H1 (cell line): ENCODE data around the gene SPOCK1. TPM values are rescaled to one million over a fixed set of nuclear protein-coding genes. Genes with fewer than 3 reads are reported as not detected.

Experiments used
- CTCF ChIA-PET: fragments of 300-600 bp; sonication (Branson Sonifier 250); formaldehyde crosslinking; loops from one replicate; lab custom pipeline; 2021; ENCODE audit not compliant: partially characterized antibody; lab: Charles Lee
- POLR2A ChIA-PET: fragments of 300-600 bp; sonication (Branson Sonifier 250); formaldehyde crosslinking; loops from one replicate; lab custom pipeline; 2021; ENCODE audit warnings: inconsistent platforms; ENCODE audit not compliant: partially characterized antibody; lab: Charles Lee
- DNase-seq, 2 experiments: peaks; one replicate each; pipeline versions ENCODE4 v3.0.0 to v3.0.0-alpha.2; 2010 to 2022; ENCODE audit warnings: low spot score in 2 of 2, low read depth in 1 of 2, mixed read lengths in 1 of 2
- FAIRE-seq: peaks from 2 replicates; lab custom pipeline; 2011; peaks lifted over from hg19 to GRCh38; lab: Jason Lieb, UNC
- H2AFZ ChIP-seq: 2 replicates; pipeline ENCODE4 v1.8.1; 2012; ENCODE audit warnings: low read length, inconsistent platforms
- H2AK5ac ChIP-seq: 2 replicates; pipeline ENCODE4 v1.6.1; 2013; ENCODE audit warnings: low read depth, low read length
- H2BK120ac ChIP-seq: replicated peaks from 2 replicates; pipeline ENCODE3; 2013; ENCODE audit warnings: low read depth, low read length, inconsistent platforms
- H2BK12ac ChIP-seq: 2 replicates; pipeline ENCODE4 v1.6.1; 2013; ENCODE audit warnings: low read depth, low read length
- H2BK15ac ChIP-seq: 2 replicates; pipeline ENCODE4 v1.6.1; 2013; ENCODE audit warnings: low read length
- H2BK20ac ChIP-seq: 2 replicates; pipeline ENCODE4 v1.6.1; 2013; ENCODE audit warnings: low read length
- H2BK5ac ChIP-seq: 2 replicates; pipeline ENCODE4 v1.6.1; 2013; ENCODE audit warnings: low read depth, low read length
- H3K14ac ChIP-seq: 2 replicates; pipeline ENCODE4 v1.6.1; 2013; ENCODE audit warnings: inconsistent platforms; ENCODE audit not compliant: insufficient read length
- H3K18ac ChIP-seq: 2 replicates; pipeline ENCODE4 v1.6.1; 2013; ENCODE audit warnings: low read length; ENCODE audit errors: extremely low read depth
- H3K23ac ChIP-seq: 2 replicates; pipeline ENCODE4 v1.6.1; 2013; ENCODE audit warnings: inconsistent platforms; ENCODE audit not compliant: insufficient read length
- H3K23me2 ChIP-seq: 2 replicates; pipeline ENCODE4 v1.6.1; 2013; ENCODE audit warnings: low read depth, low read length
- H3K27ac ChIP-seq: 2 replicates; pipeline ENCODE4 v1.6.1; 2011; ENCODE audit warnings: low read depth, low read length, inconsistent platforms
- H3K27me3 ChIP-seq, 4 experiments: replicated peaks in 1 of 4; 1 replicate in 1 of 4; 2 replicates in 3 of 4; pipeline versions ENCODE4 v1.6.1 to v1.8.1; 2011 to 2013; ENCODE audit warnings: low read length in 3 of 4, mild to moderate bottlenecking in 3 of 4, inconsistent platforms in 2 of 4, mixed read lengths in 2 of 4, moderate library complexity in 1 of 4; ENCODE audit not compliant: control insufficient read depth in 3 of 4, insufficient read depth in 3 of 4; ENCODE audit errors: extremely low read depth in 1 of 4
- H3K36me3 ChIP-seq, 4 experiments: 2 replicates each; pipeline versions ENCODE4 v1.6.1 to v1.8.1; 2011 to 2013; ENCODE audit warnings: mild to moderate bottlenecking in 4 of 4, low read length in 3 of 4, moderate library complexity in 2 of 4, control low read depth in 1 of 4, inconsistent platforms in 1 of 4; ENCODE audit not compliant: insufficient read depth in 4 of 4, control insufficient read depth in 2 of 4
- H3K4ac ChIP-seq: replicated peaks from 2 replicates; pipeline ENCODE3; 2013; ENCODE audit warnings: low read length, low read depth, mixed read lengths, inconsistent platforms; ENCODE audit not compliant: insufficient read length
- H3K4me1 ChIP-seq, 4 experiments: replicated peaks in 1 of 4; 1 replicate in 1 of 4; 2 replicates in 3 of 4; pipeline versions ENCODE4 v1.6.1 to v1.8.1; 2011 to 2013; ENCODE audit warnings: low read length in 3 of 4, inconsistent platforms in 2 of 4, mixed read lengths in 1 of 4; ENCODE audit not compliant: insufficient read depth in 4 of 4, control insufficient read depth in 3 of 4
- H3K4me2 ChIP-seq, 2 experiments: 2 replicates each; pipeline versions ENCODE4 v1.6.1 to v1.8.1; 2011 to 2013; ENCODE audit warnings: low read depth in 2 of 2, low read length in 2 of 2, control low read depth in 1 of 2, inconsistent platforms in 1 of 2, mild to moderate bottlenecking in 1 of 2; ENCODE audit not compliant: insufficient read depth in 1 of 2
- H3K4me3 ChIP-seq, 4 experiments: fragments of 200-600, 300-600 bp in 1 of 4; sonication (generic), shearing (Covaris generic), sonication (Bioruptor Twin) in 1 of 4; 2 replicates each; pipeline versions ENCODE4 v1.5.1 to v1.8.1; 2011 to 2016; ENCODE audit warnings: low read length in 4 of 4, low read depth in 3 of 4, control low read depth in 2 of 4, inconsistent platforms in 2 of 4, mild to moderate bottlenecking in 2 of 4, mixed read lengths in 1 of 4, moderate library complexity in 1 of 4; ENCODE audit not compliant: insufficient read depth in 2 of 4; ENCODE audit errors: extremely low read depth in 1 of 4
- H3K56ac ChIP-seq: replicated peaks from 2 replicates; pipeline ENCODE3; 2013; ENCODE audit warnings: low read depth, mild to moderate bottlenecking, mixed read lengths, low read length, inconsistent platforms; ENCODE audit not compliant: insufficient read length
- H3K79me1 ChIP-seq: 2 replicates; pipeline ENCODE4 v1.6.1; 2013; ENCODE audit warnings: low read depth, low read length, control low read depth
- H3K79me2 ChIP-seq, 2 experiments: 2 replicates each; pipeline versions ENCODE4 v1.6.1 to v1.8.1; 2012 to 2013; ENCODE audit warnings: low read length in 2 of 2, mild to moderate bottlenecking in 2 of 2, inconsistent platforms in 1 of 2; ENCODE audit not compliant: insufficient read depth in 2 of 2, control insufficient read depth in 1 of 2
- H3K9ac ChIP-seq, 4 experiments: replicated peaks in 1 of 4; 1 replicate in 1 of 4; 2 replicates in 3 of 4; pipeline versions ENCODE4 v1.6.1 to v1.8.1; 2011 to 2013; ENCODE audit warnings: low read depth in 3 of 4, low read length in 3 of 4, control low read depth in 2 of 4, mild to moderate bottlenecking in 2 of 4, moderate library complexity in 2 of 4, inconsistent platforms in 1 of 4; ENCODE audit errors: extremely low read depth in 1 of 4
- H3K9me3 ChIP-seq, 2 experiments: 2 replicates each; pipeline versions ENCODE4 v1.6.1 to v1.8.1; 2012 to 2013; ENCODE audit warnings: mild to moderate bottlenecking in 2 of 2, moderate library complexity in 2 of 2, control low read depth in 1 of 2, inconsistent platforms in 1 of 2, low read depth in 1 of 2, low read length in 1 of 2, mixed read lengths in 1 of 2; ENCODE audit not compliant: insufficient read depth in 2 of 2
- H4K20me1 ChIP-seq, 2 experiments: replicated peaks in 1 of 2; 2 replicates each; pipeline versions ENCODE3 to v1.8.1; 2011 to 2013; ENCODE audit warnings: inconsistent platforms in 2 of 2, low read length in 2 of 2, mild to moderate bottlenecking in 1 of 2; ENCODE audit not compliant: insufficient read depth in 2 of 2, control insufficient read depth in 1 of 2
- H4K5ac ChIP-seq: 2 replicates; pipeline ENCODE4 v1.6.1; 2013; ENCODE audit warnings: low read length, low read depth, mixed read lengths, inconsistent platforms; ENCODE audit not compliant: insufficient read length
- H4K8ac ChIP-seq: 2 replicates; pipeline ENCODE4 v1.8.0; 2013; ENCODE audit warnings: mild to moderate bottlenecking, moderate library complexity, low read length, inconsistent platforms; ENCODE audit not compliant: insufficient read depth; ENCODE audit errors: extremely low read depth
- H4K91ac ChIP-seq: replicated peaks from 2 replicates; pipeline ENCODE3; 2013; ENCODE audit warnings: low read length, mixed read lengths, inconsistent platforms; ENCODE audit not compliant: insufficient read length
- CEBPB ChIP-seq: IDR thresholded peaks from 2 replicates; pipeline ENCODE4 v1.6.1; 2012; ENCODE audit warnings: low read depth, low read length
- EZH2 ChIP-seq: fragments of 200-600 bp; sonication (generic); IDR thresholded peaks from 2 replicates; pipeline ENCODE4 v1.7.1; 2012; ENCODE audit warnings: low read depth, mild to moderate bottlenecking, moderate library complexity, low read length, inconsistent platforms; ENCODE audit not compliant: severe bottlenecking
- JUND ChIP-seq: IDR thresholded peaks from 2 replicates; pipeline ENCODE4 v1.6.1; 2011; ENCODE audit warnings: mild to moderate bottlenecking, improper control_type of control experiment, low read length
- MAFK ChIP-seq: IDR thresholded peaks from 2 replicates; pipeline ENCODE4 v1.6.1; 2012; ENCODE audit warnings: low read depth, mild to moderate bottlenecking, improper control_type of control experiment, low read length
- NANOG ChIP-seq: IDR thresholded peaks from 2 replicates; pipeline ENCODE4 v1.6.1; 2011; ENCODE audit warnings: low read length, low read depth, mild to moderate bottlenecking, inconsistent platforms; ENCODE audit not compliant: insufficient read depth, poor library complexity, severe bottlenecking
- POLR2AphosphoS5 ChIP-seq: IDR thresholded peaks from 2 replicates; pipeline ENCODE4 v1.6.1; 2011; ENCODE audit warnings: low read depth, low read length
- RFX5 ChIP-seq: IDR thresholded peaks from 2 replicates; pipeline ENCODE4 v1.6.1; 2011; ENCODE audit warnings: low read depth, low read length, improper control_type of control experiment, borderline replicate concordance
- SIX5 ChIP-seq: IDR thresholded peaks from 2 replicates; pipeline ENCODE4 v1.6.1; 2011; ENCODE audit warnings: mild to moderate bottlenecking, low read depth, low read length
- SP1 ChIP-seq: IDR thresholded peaks from 2 replicates; pipeline ENCODE4 v1.6.1; 2011; ENCODE audit warnings: low read depth, low read length
- TAF1 ChIP-seq: IDR thresholded peaks from 2 replicates; pipeline ENCODE4 v1.6.1; 2011; ENCODE audit warnings: mild to moderate bottlenecking, low read depth, low read length
- WGBS, 2 experiments: shearing (Covaris generic) in 1 of 2; methylation state at CpG; one replicate each; pipeline versions ENCODE4 v1.1.6 to v1.1.7; 2013 to 2015; ENCODE audit warnings: low lambda C conversion rate in 2 of 2, mixed read lengths in 2 of 2, inconsistent platforms in 1 of 2, low coverage in 1 of 2, missing lambda C conversion rate in 1 of 2; ENCODE audit not compliant: insufficient replicate concordance in 2 of 2, insufficient coverage in 1 of 2, insufficient read length in 1 of 2; ENCODE audit errors: extremely low coverage in 1 of 2, missing lambda C conversion rate in 1 of 2; 5-methylcytosine and 5-hydroxymethylcytosine counted together
- polyA plus RNA-seq, 7 experiments: library from polyadenylated mRNA; depleted of rRNA in 3 of 7; stranded (reverse) in 5 of 7; unstranded in 2 of 7; fragments of >200 nt in 5 of 7; fragments of 200-250 nt in 2 of 7; gene quantifications; 1 replicate in 5 of 7; 2 replicates in 1 of 7; 4 replicates in 1 of 7; pipeline versions ENCODE4 v1.2.1 to v1.2.3, GENCODE V29; 2011 to 2013; ENCODE audit warnings: missing spikeins in 2 of 7, mixed read lengths in 2 of 7
- total RNA-seq: library from RNA; stranded (reverse); fragmentation: NEBNext Ultra II Directional; extraction: Animal tissue kit (Norgen Biotek cat#: 25700); gene quantifications from 2 replicates; pipeline ENCODE4 v1.2.1, GENCODE V29; 2021
- TF ChIP-seq, protein P1 (sequence below): IDR thresholded peaks from 2 replicates; pipeline ENCODE4 v1.6.1; 2012; ENCODE audit warnings: low read length, inconsistent platforms
- TF ChIP-seq, protein P2 (sequence below): IDR thresholded peaks from 2 replicates; pipeline ENCODE4 v1.6.1; 2011; ENCODE audit warnings: low read length, improper control_type of control experiment

The SPOCK1 gene
- total and polyA plus RNA-seq, 2 of the 8 experiments (the other 6 are each of a cell fraction or from before 2014, with no cell fraction given), result 6.9 to 18.1 TPM

GRCh38 chr5:137199201-137199600, 299.9 kb downstream of the SPOCK1 start:
- CTCF ChIA-PET, result interaction anchor here (0.6 kb wide), 1 partner anchor 88 kb away, joined by 3 read pairs; no protein-coding TSS in a partner anchor
- Histone ChIP-seq H2BK12ac (no peak overlapping the region), H3K79me2 (no peaks in the 10 kb centered on the region)
- TF ChIP-seq NANOG (no peak), SP1 (no peak), MAFK (no peak), TAF1 (no peak), JUND (no peak), EZH2 (no peak), POLR2AphosphoS5 (no peak), SIX5 (no peak), RFX5 (no peak), CEBPB (no peak)
- TF ChIP-seq, protein P1, sequence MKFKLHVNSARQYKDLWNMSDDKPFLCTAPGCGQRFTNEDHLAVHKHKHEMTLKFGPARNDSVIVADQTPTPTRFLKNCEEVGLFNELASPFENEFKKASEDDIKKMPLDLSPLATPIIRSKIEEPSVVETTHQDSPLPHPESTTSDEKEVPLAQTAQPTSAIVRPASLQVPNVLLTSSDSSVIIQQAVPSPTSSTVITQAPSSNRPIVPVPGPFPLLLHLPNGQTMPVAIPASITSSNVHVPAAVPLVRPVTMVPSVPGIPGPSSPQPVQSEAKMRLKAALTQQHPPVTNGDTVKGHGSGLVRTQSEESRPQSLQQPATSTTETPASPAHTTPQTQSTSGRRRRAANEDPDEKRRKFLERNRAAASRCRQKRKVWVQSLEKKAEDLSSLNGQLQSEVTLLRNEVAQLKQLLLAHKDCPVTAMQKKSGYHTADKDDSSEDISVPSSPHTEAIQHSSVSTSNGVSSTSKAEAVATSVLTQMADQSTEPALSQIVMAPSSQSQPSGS, result no peak
- TF ChIP-seq, protein P2, sequence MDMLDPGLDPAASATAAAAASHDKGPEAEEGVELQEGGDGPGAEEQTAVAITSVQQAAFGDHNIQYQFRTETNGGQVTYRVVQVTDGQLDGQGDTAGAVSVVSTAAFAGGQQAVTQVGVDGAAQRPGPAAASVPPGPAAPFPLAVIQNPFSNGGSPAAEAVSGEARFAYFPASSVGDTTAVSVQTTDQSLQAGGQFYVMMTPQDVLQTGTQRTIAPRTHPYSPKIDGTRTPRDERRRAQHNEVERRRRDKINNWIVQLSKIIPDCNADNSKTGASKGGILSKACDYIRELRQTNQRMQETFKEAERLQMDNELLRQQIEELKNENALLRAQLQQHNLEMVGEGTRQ, result no peak

More at GRCh38 chr5:137199201-137199600, 299.9 kb downstream of the SPOCK1 start:
- Histone ChIP-seq H3K79me1 (no peaks in the 10 kb centered on the region), H3K4ac (no peak overlapping the region), H3K23me2 (no peaks in the 10 kb centered on the region), H2BK120ac (no peak overlapping the region), H3K56ac (no peak overlapping the region), H3K14ac (no peak overlapping the region), H2BK5ac (no peak overlapping the region), H3K9ac (no peak overlapping the region), H3K4me3 (no peak overlapping the region), H3K9me3 (no peaks in the 10 kb centered on the region), H2BK15ac (no peak overlapping the region), H3K4me1 (peaks cover 2 to 11% (median 7%) of the 10 kb centered on the region in 4 experiments; a peak in 6 of 7 replicates), H2BK20ac (no peak overlapping the region; the same call in 1 of the 2 replicates), H3K18ac (no peak overlapping the region), H4K20me1 (no peaks in the 10 kb centered on the region), H3K27ac (no peak overlapping the region; the same call in 1 of the 2 replicates), H2AK5ac (no peak overlapping the region; the same call in 1 of the 2 replicates), H3K4me2 (no peak overlapping the region), H3K36me3 (no peaks in the 10 kb centered on the region), H2AFZ (no peak overlapping the region), H3K27me3 (no peaks in the 10 kb centered on the region), H3K23ac (no peak overlapping the region), H4K8ac (no peak overlapping the region), H4K5ac (no peak overlapping the region), H4K91ac (no peak overlapping the region)
- 93% methylated on average over 6 of the region's 6 CpGs; no CpG with 5 or more reads in 1 of the 2 experiments for WGBS, 2 experiments
- no peak for FAIRE-seq
- POLR2A ChIA-PET, result no interaction called here
- no peak for DNase-seq
